Measurements from ENCODE around the gene FAR2.
"Not testable (repeated sequence)": the region's sequence is repeated elsewhere in the genome, so short reads cannot be mapped to it uniquely, and the experiment has no call there.

Gene FAR2

GRCh38 chr12:29320295-29321085, 171.4 kb downstream of the FAR2 start:
- DNase-seq (ENCODE audit: low read depth) = peak; percentile 94

GRCh38 chr12:29322157-29322556, 173.1 kb downstream of the FAR2 start:
- no peak for DNase-seq (ENCODE audit: low read depth)

- no peak for DNase-seq (ENCODE audit: low read depth)
Measured at GRCh38 chr12:29329411-29329810, 180.3 kb downstream of the FAR2 start.

GRCh38 chr12:29333178-29333577, 184.1 kb downstream of the FAR2 start:
- no peak for DNase-seq (ENCODE audit: low read depth)

GRCh38 chr12:29334937-29335336, 185.9 kb downstream of the FAR2 start:
- DNase-seq (ENCODE audit: low read depth) = no peak

GRCh38 chr12:29337325-29337724, 188.2 kb downstream of the FAR2 start:
- DNase-seq (ENCODE audit: low read depth) = no peak

GRCh38 chr12:29343022-29343799, 194.1 kb downstream of the FAR2 start:
- DNase-seq (ENCODE audit: low read depth) = peak; percentile 21

- peak; percentile 42 for DNase-seq (ENCODE audit: low read depth)
Measured at GRCh38 chr12:29346769-29347421, 197.8 kb downstream of the FAR2 start.

GRCh38 chr12:29350080-29350479, 201.0 kb downstream of the FAR2 start:
- peak; percentile 73 for DNase-seq (ENCODE audit: low read depth)

- no peak for DNase-seq (ENCODE audit: low read depth)
Measured at GRCh38 chr12:29354954-29355353, 205.9 kb downstream of the FAR2 start.

- DNase-seq (ENCODE audit: low read depth) = no peak
Measured at GRCh38 chr12:29365091-29365490, 216.0 kb downstream of the FAR2 start.

- DNase-seq (ENCODE audit: low read depth) = no peak
Measured at GRCh38 chr12:29374012-29374411, 224.9 kb downstream of the FAR2 start.

- DNase-seq (ENCODE audit: low read depth) = no peak
Measured at GRCh38 chr12:29374913-29375312, 225.8 kb downstream of the FAR2 start.

- DNase-seq (ENCODE audit: low read depth) = no peak
Measured at GRCh38 chr12:29376118-29376517, 227.0 kb downstream of the FAR2 start.

- DNase-seq (ENCODE audit: low read depth) = peak; percentile 99
Measured at GRCh38 chr12:29380536-29381523, 231.8 kb downstream of the FAR2 start, which contains the start of gene ERGIC2. TSS of gene ERGIC2 (minus strand) at chr12:29381172. CDS start at chr12:29371633, 9,539 bp downstream.

- DNase-seq (ENCODE audit: low read depth) = no peak
Measured at GRCh38 chr12:29382251-29382650, 233.2 kb downstream of the FAR2 start.

- not testable (repeated sequence) for DNase-seq (ENCODE audit: low read depth)
Measured at GRCh38 chr12:29385194-29385593, 236.1 kb downstream of the FAR2 start.
